A673 (cell line): Measurements from ENCODE around the gene ORAI3. TPM values are rescaled to one million over a fixed set of nuclear protein-coding genes. Genes with fewer than 3 reads are reported as not detected.

ENCODE experiments used
- BruUV-seq: library from RNA; stranded (reverse); fragments of 400-500 nt; replicated peaks from 2 replicates; lab custom pipeline; 2021; lab: Mats Ljungman, UMichigan
- CTCF ChIA-PET: fragments of 300-600 bp; sonication (Branson Sonifier 250); formaldehyde crosslinking; loops from one replicate; lab custom pipeline; 2022; ENCODE audit warnings: antibody characterized with exemption; lab: Charles Lee
- POLR2A ChIA-PET: fragments of 300-600 bp; sonication (Branson Sonifier 250); formaldehyde crosslinking; loops from one replicate; lab custom pipeline; 2022; ENCODE audit warnings: antibody characterized with exemption; ENCODE audit not compliant: low non-redundant PET; lab: Charles Lee
- DNase-seq: peaks from one replicate; pipeline ENCODE4 v3.0.0-alpha.2; 2015; ENCODE audit warnings: low spot score
- H3K27ac ChIP-seq: fragments of 200-600 bp; sonication (generic); 2 replicates; pipeline ENCODE4 v1.5.1; 2016; ENCODE audit warnings: mixed run types, low read depth, mild to moderate bottlenecking, mixed read lengths, antibody characterized with exemption, low read length; ENCODE audit not compliant: poor library complexity, severe bottlenecking
- H3K27me3 ChIP-seq: fragments of 200-600 bp; sonication (generic); replicated peaks from 2 replicates; pipeline ENCODE4 v1.6.1; 2017; ENCODE audit warnings: mixed run types, low read depth, mild to moderate bottlenecking, mixed read lengths, antibody characterized with exemption, low read length; ENCODE audit not compliant: insufficient read depth, poor library complexity
- H3K36me3 ChIP-seq: fragments of 200-600 bp; sonication (generic); 2 replicates; pipeline ENCODE4 v1.6.1; 2016; ENCODE audit warnings: mixed run types, mild to moderate bottlenecking, mixed read lengths, antibody characterized with exemption, low read length; ENCODE audit not compliant: insufficient read depth, poor library complexity, severe bottlenecking
- H3K4me1 ChIP-seq: fragments of 200-600 bp; sonication (generic); 2 replicates; pipeline ENCODE4 v1.6.1; 2017; ENCODE audit warnings: mixed run types, mild to moderate bottlenecking, mixed read lengths, antibody characterized with exemption, low read length; ENCODE audit not compliant: insufficient read depth, poor library complexity, severe bottlenecking
- H3K4me3 ChIP-seq: fragments of 200-600 bp; sonication (generic); 2 replicates; pipeline ENCODE4 v1.5.1; 2016; ENCODE audit warnings: low read depth, mixed run types, mild to moderate bottlenecking, mixed read lengths, low read length; ENCODE audit not compliant: poor library complexity, severe bottlenecking
- H3K9me3 ChIP-seq: fragments of 200-600 bp; sonication (generic); 2 replicates; pipeline ENCODE4 v1.6.1; 2016; ENCODE audit warnings: mixed run types, low read depth, mild to moderate bottlenecking, mixed read lengths, antibody characterized with exemption, low read length; ENCODE audit not compliant: poor library complexity, severe bottlenecking
- EZH2 ChIP-seq: fragments of 200-600 bp; sonication (generic); IDR thresholded peaks from 2 replicates; pipeline ENCODE4 v1.6.1; 2017; ENCODE audit warnings: borderline replicate concordance, low read depth, mild to moderate bottlenecking, mixed read lengths, antibody characterized with exemption, low read length; ENCODE audit not compliant: poor library complexity, severe bottlenecking
- intact Hi-C: fragments of 100-400 bp; cut with micrococcal nuclease; formaldehyde crosslinking; loops from one replicate; pipeline ENCODE4 v1.10.0; 2022; ENCODE audit not compliant: unreplicated experiment
- total RNA-seq: library from RNA; stranded (reverse); gene quantifications from 2 replicates; pipeline ENCODE4 v1.2.3, GENCODE V29; 2021
- TF ChIP-seq, protein P1 (sequence below): fragments of 300-800, 200-600 bp; sonication (generic); conservative IDR thresholded peaks from 2 replicates; pipeline ENCODE4 v1.5.1; 2017; ENCODE audit warnings: low read depth, mild to moderate bottlenecking, antibody characterized with exemption, low read length, moderate library complexity, mixed read lengths

ORAI3 gene
- total RNA-seq, 1 experiment from 2014 or later: 2.1 TPM

DNA sequence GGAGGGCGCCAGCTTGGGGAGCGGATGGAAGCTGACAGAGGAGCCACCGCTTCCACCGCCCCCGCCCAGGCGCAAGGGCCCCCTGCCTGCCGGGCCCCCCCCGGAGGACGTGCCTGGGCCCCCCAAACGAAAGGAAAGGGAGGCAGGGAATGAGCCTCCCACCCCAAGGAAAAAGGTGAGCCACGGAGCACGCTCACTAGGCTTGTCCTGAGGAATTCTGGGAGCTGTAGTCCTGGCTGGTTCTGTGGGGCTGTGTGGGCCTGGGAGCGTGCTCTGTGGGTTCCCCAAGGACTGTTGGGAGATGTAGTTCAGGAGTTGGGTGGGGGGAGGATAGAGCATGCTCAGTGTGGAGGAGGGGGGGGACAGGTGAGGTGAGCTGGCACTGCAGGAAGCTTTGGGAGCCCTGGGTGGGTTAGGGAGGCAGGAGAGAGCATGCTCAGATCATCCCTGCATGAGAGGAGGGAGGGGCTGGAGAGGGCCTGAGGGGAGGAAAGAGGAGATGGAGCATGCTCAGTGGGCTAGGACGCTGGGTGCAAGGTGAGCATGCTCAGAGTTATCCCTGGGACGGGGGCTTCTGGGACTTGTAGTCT lies 21.0 kb upstream of the ORAI3 start:
- no TSS peak for BruUV-seq
- Histone ChIP-seq H3K9me3 (no peaks in the 10 kb centered on the region), H3K27me3 (no peaks in the 10 kb centered on the region), H3K4me3 (no peak overlapping the region), H3K27ac (no peak overlapping the region), H3K4me1 (peaks cover 11% of the 10 kb centered on the region), H3K36me3 (peaks cover 29% of the 10 kb centered on the region)
- ChIA-PET POLR2A (interaction anchor here (0.5 kb wide), 1 partner anchor 8 kb away, joined by 21 read pairs; no protein-coding TSS in a partner anchor), CTCF (interaction anchor here (0.6 to 0.8 kb wide), 2 partner anchors 14 to 544 kb away, joined by 3 to 4 read pairs; partner anchors contain the start of gene TGFB1I1)
- intact Hi-C loops: no loop called here
- TF ChIP-seq, protein P1, sequence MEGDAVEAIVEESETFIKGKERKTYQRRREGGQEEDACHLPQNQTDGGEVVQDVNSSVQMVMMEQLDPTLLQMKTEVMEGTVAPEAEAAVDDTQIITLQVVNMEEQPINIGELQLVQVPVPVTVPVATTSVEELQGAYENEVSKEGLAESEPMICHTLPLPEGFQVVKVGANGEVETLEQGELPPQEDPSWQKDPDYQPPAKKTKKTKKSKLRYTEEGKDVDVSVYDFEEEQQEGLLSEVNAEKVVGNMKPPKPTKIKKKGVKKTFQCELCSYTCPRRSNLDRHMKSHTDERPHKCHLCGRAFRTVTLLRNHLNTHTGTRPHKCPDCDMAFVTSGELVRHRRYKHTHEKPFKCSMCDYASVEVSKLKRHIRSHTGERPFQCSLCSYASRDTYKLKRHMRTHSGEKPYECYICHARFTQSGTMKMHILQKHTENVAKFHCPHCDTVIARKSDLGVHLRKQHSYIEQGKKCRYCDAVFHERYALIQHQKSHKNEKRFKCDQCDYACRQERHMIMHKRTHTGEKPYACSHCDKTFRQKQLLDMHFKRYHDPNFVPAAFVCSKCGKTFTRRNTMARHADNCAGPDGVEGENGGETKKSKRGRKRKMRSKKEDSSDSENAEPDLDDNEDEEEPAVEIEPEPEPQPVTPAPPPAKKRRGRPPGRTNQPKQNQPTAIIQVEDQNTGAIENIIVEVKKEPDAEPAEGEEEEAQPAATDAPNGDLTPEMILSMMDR: no peak
- no peak for TF ChIP-seq EZH2
- DNase-seq: peak; percentile 87

DNA sequence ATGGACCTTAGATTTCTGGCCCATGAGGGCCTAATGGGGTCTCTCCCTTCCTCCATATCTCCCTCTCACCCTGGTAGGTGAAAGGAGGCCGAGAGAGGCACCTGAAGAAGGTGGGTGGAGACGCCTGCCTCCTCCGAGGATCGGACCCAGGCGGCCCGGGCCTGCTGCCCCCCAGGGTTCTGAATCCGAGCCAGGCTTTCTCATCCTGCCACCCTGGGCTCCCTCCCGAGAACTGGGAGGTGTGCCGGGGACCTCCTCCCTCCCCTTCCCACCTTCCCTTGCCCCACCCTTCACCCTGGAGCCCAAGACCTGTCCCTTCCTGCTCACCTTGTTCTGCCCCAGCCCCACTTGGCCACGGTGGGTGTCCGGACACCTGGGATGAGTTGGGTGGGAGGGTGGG lies 20.5 kb upstream of the ORAI3 start:
- H3K36me3 ChIP-seq: peaks cover 29% of the 10 kb centered on the region
- H3K4me3 ChIP-seq: no peak overlapping the region
- intact Hi-C loops: no loop called here
- no peak for DNase-seq
- H3K27ac ChIP-seq: no peak overlapping the region
- H3K9me3 ChIP-seq: no peaks in the 10 kb centered on the region
- ChIA-PET CTCF (interaction anchor here (0.8 kb wide), 1 partner anchor 13 kb away, joined by 3 read pairs; no protein-coding TSS in a partner anchor), POLR2A (interaction anchor here (0.5 kb wide), 1 partner anchor 8 kb away, joined by 21 read pairs; no protein-coding TSS in a partner anchor)
- peaks cover 11% of the 10 kb centered on the region for H3K4me1 ChIP-seq
- BruUV-seq: no TSS peak
- H3K27me3 ChIP-seq: no peaks in the 10 kb centered on the region
- no peak for TF ChIP-seq EZH2
- TF ChIP-seq, protein P1: no peak

DNA sequence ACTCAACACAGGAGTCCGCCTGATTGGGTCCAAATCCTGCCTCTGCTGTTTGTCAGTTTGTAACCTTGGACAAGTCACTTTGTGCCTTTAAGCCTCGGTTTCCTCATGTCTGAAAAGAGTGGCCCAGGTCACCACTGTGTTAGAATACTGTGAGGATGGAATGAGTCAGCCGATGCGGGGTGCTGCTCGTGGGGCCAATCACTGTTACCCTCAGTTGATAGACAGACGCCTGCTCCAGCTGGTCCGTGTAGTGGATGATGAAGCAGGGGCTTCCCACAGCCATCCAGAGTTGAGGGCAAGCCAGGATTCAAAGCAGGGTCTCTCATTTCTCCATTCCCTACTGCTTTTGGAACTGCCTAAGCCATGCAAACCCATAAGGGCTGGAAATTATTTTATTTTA lies 19.7 kb upstream of the ORAI3 start:
- DNase-seq: no peak
- TF ChIP-seq, protein P1: no peak
- no peak for TF ChIP-seq EZH2
- no peak overlapping the region for H3K27ac ChIP-seq
- no TSS peak for BruUV-seq
- ChIA-PET POLR2A (no interaction called here), CTCF (no interaction called here)
- intact Hi-C loops: no loop called here
- H3K4me3 ChIP-seq: no peak overlapping the region
- H3K4me1 ChIP-seq: peaks cover 11% of the 10 kb centered on the region
- peaks cover 29% of the 10 kb centered on the region for H3K36me3 ChIP-seq
- no peaks in the 10 kb centered on the region for H3K9me3 ChIP-seq
- H3K27me3 ChIP-seq: no peaks in the 10 kb centered on the region
